Retinal pigment epithelial cell (primary cell): ENCODE data around the gene TBC1D10B.
A peak's percentile ranks its signal among the peaks of the same experiment; 100 is the strongest.

ENCODE experiments used
- DNase-seq: peaks from one replicate; pipeline ENCODE4 v3.0.0-alpha.2; 2010; ENCODE audit warnings: low read depth
- H3K4me3 ChIP-seq: 2 replicates; pipeline ENCODE4 v1.5.1; 2011; ENCODE audit warnings: mild to moderate bottlenecking, low read length, control low read depth, moderate library complexity
- TF ChIP-seq, protein P1 (sequence below): conservative IDR thresholded peaks from 2 replicates; pipeline ENCODE4 v1.5.1; 2011; ENCODE audit warnings: low read depth, low read length, control low read depth, inconsistent platforms

Gene TBC1D10B

DNA sequence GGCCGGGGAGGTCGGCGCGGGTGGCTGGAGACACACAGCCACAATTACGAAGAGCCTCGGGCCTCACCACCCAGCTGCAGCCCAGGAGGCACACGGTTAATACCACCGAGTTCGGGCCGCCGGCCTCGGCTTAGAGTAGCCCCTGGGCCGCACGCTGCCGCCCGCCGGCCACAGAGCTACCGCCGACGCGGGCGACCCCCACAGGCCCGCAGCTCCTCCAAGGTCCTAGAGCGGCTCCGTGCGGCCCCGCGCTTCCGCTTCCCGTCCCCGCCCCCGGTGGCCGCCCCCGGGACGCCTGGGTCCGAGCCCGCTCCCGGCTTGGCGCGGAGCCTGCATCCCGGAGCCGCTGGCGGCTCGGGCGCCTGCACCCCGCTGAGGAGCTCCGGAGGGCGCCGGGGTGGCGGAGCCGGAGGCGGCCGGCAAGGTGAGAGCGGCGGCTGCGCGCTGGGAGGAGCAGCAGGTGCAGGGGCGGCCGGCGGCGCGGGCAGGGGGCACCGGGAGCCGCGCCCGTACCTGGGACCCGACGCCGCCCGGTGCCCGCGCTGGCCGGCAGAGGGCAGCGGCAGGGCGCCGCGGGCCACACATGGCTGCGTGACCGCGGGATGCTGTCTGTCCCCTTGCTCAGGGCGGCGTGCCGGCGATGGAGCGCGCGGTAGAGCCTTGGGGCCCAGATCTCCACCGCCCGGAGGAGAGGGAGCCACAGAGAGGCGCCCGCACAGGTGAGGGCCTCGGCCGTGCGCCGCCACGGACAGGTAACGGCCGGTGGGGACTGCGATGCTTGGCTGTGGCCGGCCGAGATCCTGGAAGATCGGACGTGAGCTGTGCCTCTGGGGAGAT is 25.1 kb upstream of the TBC1D10B start, which contains the start of gene ZNF48:
Gene ZNF48, plus strand, starts transcription at position 266 of the 837 bp plus-strand sequence. Its CDS starts 375 bp downstream, at position 641.
- peak; percentile 69 for DNase-seq
- TF ChIP-seq, protein P1, sequence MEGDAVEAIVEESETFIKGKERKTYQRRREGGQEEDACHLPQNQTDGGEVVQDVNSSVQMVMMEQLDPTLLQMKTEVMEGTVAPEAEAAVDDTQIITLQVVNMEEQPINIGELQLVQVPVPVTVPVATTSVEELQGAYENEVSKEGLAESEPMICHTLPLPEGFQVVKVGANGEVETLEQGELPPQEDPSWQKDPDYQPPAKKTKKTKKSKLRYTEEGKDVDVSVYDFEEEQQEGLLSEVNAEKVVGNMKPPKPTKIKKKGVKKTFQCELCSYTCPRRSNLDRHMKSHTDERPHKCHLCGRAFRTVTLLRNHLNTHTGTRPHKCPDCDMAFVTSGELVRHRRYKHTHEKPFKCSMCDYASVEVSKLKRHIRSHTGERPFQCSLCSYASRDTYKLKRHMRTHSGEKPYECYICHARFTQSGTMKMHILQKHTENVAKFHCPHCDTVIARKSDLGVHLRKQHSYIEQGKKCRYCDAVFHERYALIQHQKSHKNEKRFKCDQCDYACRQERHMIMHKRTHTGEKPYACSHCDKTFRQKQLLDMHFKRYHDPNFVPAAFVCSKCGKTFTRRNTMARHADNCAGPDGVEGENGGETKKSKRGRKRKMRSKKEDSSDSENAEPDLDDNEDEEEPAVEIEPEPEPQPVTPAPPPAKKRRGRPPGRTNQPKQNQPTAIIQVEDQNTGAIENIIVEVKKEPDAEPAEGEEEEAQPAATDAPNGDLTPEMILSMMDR = no peak
- peak within 1 kb of the TSS; percentile 77 for H3K4me3 ChIP-seq

DNA sequence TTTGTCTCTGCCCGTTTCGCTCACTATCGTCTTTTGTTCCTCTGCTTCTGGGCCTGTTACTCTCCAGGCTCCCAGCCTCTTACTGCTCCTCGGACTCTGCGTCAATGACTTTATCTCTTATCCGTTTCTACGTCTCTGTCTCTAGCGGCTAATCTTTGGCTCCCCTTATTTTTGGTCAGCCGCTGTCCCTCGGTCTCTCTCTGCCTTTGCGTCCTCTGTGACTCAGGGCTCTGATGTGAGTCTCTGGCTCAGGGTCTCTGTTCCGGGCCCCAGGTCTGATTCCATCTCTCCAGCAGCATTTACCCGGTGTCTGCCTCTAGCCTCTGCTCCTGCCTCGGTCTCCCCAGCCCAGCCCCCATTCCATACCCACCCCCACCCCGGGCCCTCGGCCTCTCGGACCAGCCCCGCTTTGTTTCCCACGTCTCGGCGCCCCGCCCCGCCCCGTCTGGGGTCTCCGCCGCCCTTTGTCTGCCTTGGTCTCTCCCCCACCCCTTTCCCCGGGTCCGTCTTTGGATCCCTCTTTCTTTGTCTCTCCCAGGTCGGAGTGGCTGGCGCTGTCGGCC is 24.4 kb upstream of the TBC1D10B start:
- TF ChIP-seq, protein P1 = no peak
- no peak for DNase-seq
- peak overlapping the region; percentile 77 for H3K4me3 ChIP-seq

DNA sequence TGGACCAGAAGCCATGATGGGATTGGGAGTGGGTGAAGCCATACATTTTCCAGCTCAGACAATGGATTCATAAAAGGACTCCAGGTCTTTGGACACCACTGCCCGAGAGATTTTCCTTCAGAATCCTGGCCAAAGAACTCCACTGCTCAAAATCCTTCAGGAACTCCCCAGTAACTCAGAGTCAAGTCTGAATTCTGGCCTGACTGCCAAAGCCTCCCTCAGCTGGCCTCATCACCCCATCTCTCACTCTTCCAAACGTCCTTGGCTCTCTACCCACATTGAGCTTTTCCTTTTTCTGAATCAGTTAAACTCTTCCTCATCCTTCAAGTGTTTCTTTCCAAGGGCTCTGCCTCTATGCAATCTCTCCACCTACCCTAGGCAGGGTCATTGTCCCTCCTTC is 13.2 kb upstream of the TBC1D10B start:
- TF ChIP-seq, protein P1 = no peak
- H3K4me3 ChIP-seq = no peak overlapping the region
- no peak for DNase-seq

DNA sequence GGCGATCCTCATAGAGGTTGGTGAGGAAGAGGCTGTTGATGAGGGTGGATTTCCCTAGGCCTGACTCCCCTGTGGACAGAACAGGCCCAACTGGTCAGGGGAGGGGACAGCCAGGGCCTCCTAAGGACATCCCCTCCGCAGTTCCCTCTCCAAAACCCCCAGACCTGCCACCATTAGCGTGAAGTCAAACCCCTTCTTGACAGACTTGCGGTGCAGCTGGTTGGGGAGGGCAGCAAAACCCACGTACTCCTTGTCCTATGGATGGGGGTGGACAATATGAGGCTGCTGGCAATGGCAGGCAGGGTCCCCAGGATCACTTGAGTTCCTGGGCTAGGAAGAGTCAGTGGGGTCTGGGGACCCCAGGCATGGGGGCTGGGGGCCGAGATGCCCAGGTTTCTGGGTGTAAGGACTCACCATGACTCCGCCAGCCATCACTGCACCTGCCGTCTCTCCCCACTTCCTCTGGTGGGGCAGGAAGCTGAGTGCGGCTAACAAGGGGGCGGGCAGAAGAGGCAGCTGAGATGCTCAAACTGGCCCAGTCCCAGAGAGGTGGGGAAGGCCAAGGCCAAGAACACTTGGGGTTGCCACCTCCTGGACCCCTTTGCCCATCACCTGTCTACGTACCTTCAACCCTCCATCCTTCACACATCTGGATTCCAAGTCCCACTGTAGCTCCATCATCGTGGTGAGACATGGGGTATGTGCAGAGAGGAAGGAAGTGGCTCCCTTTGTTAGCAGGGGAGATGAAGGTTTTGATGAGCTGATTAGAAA is 12.0 kb upstream of the TBC1D10B start, which contains the start of gene SEPTIN1:
Gene SEPTIN1, minus strand, starts transcription at position 451 of the 771 bp plus-strand sequence. Its CDS starts 19 bp downstream, at position 432.
- TF ChIP-seq, protein P1 = no peak
- H3K4me3 ChIP-seq = no peak within 1 kb of the TSS
- DNase-seq = no peak

DNA sequence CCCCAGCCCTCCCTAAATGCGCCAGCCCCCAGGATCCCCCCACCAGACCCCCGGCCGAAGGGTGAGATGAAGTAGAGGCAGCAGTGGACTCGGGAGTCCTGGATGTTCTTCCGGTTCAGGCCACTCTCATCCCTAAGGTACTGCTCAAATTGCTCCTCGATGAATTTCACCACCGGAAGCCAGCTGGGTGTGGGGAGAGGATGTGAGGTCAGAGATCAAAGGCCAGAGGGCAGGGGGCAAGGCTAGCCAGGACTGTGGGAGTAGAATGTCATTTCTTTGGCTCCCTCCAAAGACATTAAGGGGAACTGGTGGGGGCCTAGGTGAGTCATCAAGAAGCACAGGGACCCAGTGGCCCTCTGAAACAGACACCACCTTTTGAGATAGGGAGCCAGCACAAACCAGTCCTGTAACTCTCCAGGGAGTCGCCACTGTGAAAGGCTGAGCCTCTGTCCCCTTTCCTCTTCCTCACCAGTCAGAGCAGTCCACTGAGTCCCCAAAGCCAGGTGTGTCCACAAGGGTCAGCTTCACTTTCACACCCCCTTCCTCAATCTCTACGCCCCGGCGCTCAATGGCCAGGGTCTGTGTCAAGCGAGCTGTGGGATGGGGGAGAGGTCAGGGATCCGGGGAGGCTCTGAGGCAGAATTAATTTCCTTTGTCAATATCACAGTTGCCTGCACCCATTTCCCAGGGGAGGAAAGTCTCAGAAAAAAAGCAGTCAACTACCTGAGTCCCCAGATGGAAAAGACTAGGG is 11.2 kb upstream of the TBC1D10B start:
- H3K4me3 ChIP-seq = no peak overlapping the region
- TF ChIP-seq, protein P1 = no peak
- DNase-seq = no peak

DNA sequence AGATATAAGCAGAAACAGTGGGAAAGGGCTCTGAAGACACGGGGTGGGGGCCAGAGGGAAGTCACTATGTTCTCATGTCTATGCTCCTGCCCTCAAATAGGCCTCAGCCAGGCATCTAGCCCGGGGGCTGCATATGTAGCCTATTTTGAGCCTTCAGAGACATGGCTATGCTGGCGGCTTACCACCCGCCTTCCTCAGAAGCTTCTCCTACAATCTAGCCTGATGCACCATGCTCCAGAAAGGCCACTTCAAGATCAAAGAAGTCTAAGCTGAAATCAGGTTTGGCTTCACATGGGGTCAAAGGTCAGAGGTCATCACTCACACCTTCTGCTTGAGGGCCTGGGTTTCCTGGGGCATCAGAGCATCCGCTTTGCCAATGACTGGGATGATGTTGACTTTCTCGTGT is 10.5 kb upstream of the TBC1D10B start:
- TF ChIP-seq, protein P1 = no peak
- H3K4me3 ChIP-seq = no peak overlapping the region
- no peak for DNase-seq
